Measurements from ENCODE around the gene PKIG. TPM values are rescaled to one million over a fixed set of nuclear protein-coding genes. Genes with fewer than 3 reads are reported as not detected.

The PKIG gene
- total RNA-seq, 2 donors from 2014 or later, result 60.9 to 81.1 TPM

- Histone ChIP-seq H3K9me3 (no peaks in the 10 kb centered on the region), H3K27ac (no peak overlapping the region), H3K4me3 (no peak overlapping the region), H3K36me3 (no peaks in the 10 kb centered on the region), H3K4me1 (replicated peaks) (no peaks in the 10 kb centered on the region), H3K27me3 (replicated peaks; ENCODE audit: insufficient read depth) (no peaks in the 10 kb centered on the region)
- intact Hi-C loops (cut with DNase I), result no loop called here
- DNase-seq (ENCODE audit: low spot score), result no peak
- TF ChIP-seq, protein P1, sequence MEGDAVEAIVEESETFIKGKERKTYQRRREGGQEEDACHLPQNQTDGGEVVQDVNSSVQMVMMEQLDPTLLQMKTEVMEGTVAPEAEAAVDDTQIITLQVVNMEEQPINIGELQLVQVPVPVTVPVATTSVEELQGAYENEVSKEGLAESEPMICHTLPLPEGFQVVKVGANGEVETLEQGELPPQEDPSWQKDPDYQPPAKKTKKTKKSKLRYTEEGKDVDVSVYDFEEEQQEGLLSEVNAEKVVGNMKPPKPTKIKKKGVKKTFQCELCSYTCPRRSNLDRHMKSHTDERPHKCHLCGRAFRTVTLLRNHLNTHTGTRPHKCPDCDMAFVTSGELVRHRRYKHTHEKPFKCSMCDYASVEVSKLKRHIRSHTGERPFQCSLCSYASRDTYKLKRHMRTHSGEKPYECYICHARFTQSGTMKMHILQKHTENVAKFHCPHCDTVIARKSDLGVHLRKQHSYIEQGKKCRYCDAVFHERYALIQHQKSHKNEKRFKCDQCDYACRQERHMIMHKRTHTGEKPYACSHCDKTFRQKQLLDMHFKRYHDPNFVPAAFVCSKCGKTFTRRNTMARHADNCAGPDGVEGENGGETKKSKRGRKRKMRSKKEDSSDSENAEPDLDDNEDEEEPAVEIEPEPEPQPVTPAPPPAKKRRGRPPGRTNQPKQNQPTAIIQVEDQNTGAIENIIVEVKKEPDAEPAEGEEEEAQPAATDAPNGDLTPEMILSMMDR (IDR thresholded peaks at IDR 0.05), result no peak
- TF ChIP-seq POLR2AphosphoS5 (IDR thresholded peaks at IDR 0.05), result no peak
- no peak for TF ChIP-seq POLR2A (IDR thresholded peaks at IDR 0.05)
- 89% methylated on average over 7 of the region's 7 CpGs for WGBS
These were observed 43.9 kb downstream of the PKIG start for GRCh38 chr20:44626278-44626677.

- no peaks in the 10 kb centered on the region for H3K27me3 ChIP-seq (replicated peaks; ENCODE audit: insufficient read depth)
- WGBS, result 89% methylated on average over 13 of the region's 13 CpGs
- H3K27ac ChIP-seq, result no peak overlapping the region
- H3K4me1 ChIP-seq (replicated peaks), result no peaks in the 10 kb centered on the region
- no peaks in the 10 kb centered on the region for H3K36me3 ChIP-seq
- intact Hi-C loops (cut with DNase I), result no loop called here
- TF ChIP-seq POLR2A (IDR thresholded peaks at IDR 0.05), result no peak
- TF ChIP-seq POLR2AphosphoS5 (IDR thresholded peaks at IDR 0.05), result no peak
- TF ChIP-seq, protein P1 (IDR thresholded peaks at IDR 0.05), result no peak
- no peaks in the 10 kb centered on the region for H3K9me3 ChIP-seq
- H3K4me3 ChIP-seq, result no peak overlapping the region
- no peak for DNase-seq (ENCODE audit: low spot score)
These were observed 45.1 kb downstream of the PKIG start for GRCh38 chr20:44627364-44628010.

DNA sequence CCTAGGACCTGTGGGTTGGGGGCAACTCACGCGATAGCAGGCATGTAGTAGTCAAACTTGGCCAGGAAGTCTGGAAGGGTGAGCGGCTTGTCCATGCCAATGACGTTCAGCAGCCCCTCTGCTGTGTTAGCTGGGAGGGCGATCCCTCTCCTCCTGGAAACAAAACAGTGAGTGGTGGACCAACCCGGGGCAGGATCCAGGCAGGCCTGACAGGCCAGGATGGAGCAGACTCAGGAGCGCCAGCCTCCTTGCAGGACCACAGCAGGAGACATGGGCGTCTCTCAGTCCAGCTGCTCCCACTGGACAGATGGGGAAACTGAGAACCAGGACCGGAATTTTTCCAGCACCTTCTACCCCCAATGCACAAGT is 46.6 kb downstream of the PKIG start:
- intact Hi-C loops (cut with DNase I), result no loop called here
- Histone ChIP-seq H3K36me3 (no peaks in the 10 kb centered on the region), H3K27me3 (replicated peaks; ENCODE audit: insufficient read depth) (no peaks in the 10 kb centered on the region), H3K27ac (no peak overlapping the region), H3K4me1 (replicated peaks) (no peaks in the 10 kb centered on the region), H3K4me3 (no peak overlapping the region), H3K9me3 (no peaks in the 10 kb centered on the region)
- no peak for DNase-seq (ENCODE audit: low spot score)
- TF ChIP-seq POLR2AphosphoS5 (IDR thresholded peaks at IDR 0.05) (no peak), POLR2A (IDR thresholded peaks at IDR 0.05) (no peak)
- TF ChIP-seq, protein P1 (IDR thresholded peaks at IDR 0.05), result no peak
- 85% methylated on average over 9 of the region's 9 CpGs for WGBS

DNA sequence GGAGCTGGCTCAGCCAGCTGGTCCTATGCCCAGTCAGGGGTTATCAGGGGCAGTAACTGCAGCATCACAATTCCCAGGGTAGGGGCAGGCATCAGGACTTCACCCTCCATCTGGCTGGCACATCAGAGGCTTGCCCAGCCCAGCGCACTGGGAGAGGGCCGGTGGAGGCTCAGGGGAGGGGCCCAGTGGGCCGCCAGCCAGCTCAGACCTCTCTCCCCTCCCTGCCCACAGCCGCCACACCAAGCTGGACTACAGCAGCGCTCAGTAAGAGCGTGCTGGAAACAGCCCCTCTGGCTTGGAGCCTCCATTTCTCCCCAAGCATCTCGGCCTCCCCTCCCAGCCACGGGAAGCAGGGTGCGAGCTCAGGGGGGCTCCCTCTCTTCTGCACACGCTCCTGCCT is 47.2 kb downstream of the PKIG start:
- Histone ChIP-seq H3K9me3 (no peaks in the 10 kb centered on the region), H3K4me1 (replicated peaks) (no peaks in the 10 kb centered on the region), H3K4me3 (no peak overlapping the region), H3K27me3 (replicated peaks; ENCODE audit: insufficient read depth) (no peaks in the 10 kb centered on the region), H3K36me3 (no peaks in the 10 kb centered on the region), H3K27ac (no peak overlapping the region)
- TF ChIP-seq POLR2A (IDR thresholded peaks at IDR 0.05) (no peak), POLR2AphosphoS5 (IDR thresholded peaks at IDR 0.05) (no peak)
- TF ChIP-seq, protein P1 (IDR thresholded peaks at IDR 0.05), result no peak
- DNase-seq (ENCODE audit: low spot score), result no peak
- intact Hi-C loops (cut with DNase I), result no loop called here
- 85% methylated on average over 10 of the region's 10 CpGs for WGBS

DNA sequence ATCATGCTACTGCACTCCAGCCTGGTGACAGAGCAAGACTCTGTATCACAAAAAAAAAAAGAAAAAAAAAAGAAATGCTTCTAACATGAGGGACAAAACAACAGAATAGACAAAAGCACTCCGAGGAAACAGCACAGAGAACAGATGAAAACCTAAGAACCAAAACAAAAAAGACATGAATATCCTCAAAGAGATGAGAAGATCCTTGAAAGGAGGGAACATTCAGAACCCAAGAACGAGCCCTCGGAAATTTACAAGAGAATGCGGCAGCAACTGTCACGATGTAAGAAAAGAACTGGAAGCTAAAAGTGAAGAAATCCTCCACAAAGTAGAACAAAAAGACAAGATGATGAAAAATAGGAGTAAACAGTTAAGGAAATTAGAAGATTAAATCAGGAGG is 47.9 kb downstream of the PKIG start:
- no peaks in the 10 kb centered on the region for H3K27me3 ChIP-seq (replicated peaks; ENCODE audit: insufficient read depth)
- TF ChIP-seq POLR2AphosphoS5 (IDR thresholded peaks at IDR 0.05), result no peak
- TF ChIP-seq, protein P1 (IDR thresholded peaks at IDR 0.05), result no peak
- no peak for TF ChIP-seq POLR2A (IDR thresholded peaks at IDR 0.05)
- no peaks in the 10 kb centered on the region for H3K36me3 ChIP-seq
- WGBS, result 66% methylated on average over 5 of the region's 5 CpGs
- no peak for DNase-seq (ENCODE audit: low spot score)
- no peak overlapping the region for H3K27ac ChIP-seq
- no peak overlapping the region for H3K4me3 ChIP-seq
- H3K4me1 ChIP-seq (replicated peaks), result no peaks in the 10 kb centered on the region
- intact Hi-C loops (cut with DNase I), result no loop called here
- H3K9me3 ChIP-seq, result no peaks in the 10 kb centered on the region
